Measurements from ENCODE around the gene CCDC6.

DNA sequence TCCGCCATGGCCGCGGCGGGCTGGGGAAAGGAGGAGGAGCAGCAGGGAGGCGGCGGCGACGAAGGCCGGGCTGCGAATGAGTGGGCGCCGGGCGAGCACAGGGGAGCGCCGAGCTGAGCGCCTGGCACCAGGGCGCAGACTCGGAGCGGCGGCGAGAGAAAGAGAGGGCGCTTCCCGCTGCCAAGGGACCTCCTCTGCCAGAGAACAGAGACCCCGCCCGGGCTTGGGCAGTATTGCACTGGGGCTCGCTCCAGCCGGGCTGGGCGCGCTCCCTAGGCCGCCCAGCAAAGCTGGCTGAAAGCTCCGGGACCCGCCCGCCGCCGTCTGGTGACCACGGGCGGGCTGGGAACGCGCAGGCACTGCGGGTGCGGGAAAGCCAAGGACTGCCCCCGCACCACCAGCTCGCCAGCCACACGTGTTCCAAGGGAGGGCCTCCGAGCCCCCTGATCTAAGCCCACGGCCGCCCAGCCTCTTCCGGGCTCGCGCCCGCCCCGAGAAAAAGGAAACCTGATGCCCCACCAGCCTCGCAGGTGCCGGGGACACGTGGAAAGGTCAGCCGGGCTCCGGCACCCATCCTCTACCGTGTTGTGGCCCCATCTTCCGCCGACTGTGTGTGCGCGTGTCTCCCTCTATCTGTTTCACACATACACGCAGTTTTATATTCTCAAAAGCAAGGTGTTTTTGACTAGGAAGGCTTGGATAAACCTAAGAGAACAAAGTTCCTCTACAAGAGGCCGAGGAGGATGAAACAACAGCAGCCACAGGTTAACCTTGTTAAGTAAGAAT, at the start of gene CCDC6:
- no peak for TF ChIP-seq ZNF274 (IDR thresholded peaks at IDR 0.05; ENCODE audit: low read depth, low read length)
- no peak for TF ChIP-seq YY1 (IDR thresholded peaks at IDR 0.05; ENCODE audit: insufficient read depth, insufficient read length)
- TF ChIP-seq SUZ12 (IDR thresholded peaks at IDR 0.05; ENCODE audit: extremely low read depth, insufficient read depth, insufficient read length) = no peak

Measured in NT2/D1 (cell line).